Calu3 (cell line): ENCODE results near the gene SSBP2. TPM values are rescaled to one million over a fixed set of nuclear protein-coding genes. Genes with fewer than 3 reads are reported as not detected.

Source experiments
- BruUV-seq: library from RNA; stranded (reverse); fragments of 400-500 nt; replicated peaks from 2 replicates; lab custom pipeline; 2021; lab: Mats Ljungman, UMichigan
- CTCF ChIA-PET: fragments of 300-600 bp; sonication (Branson Sonifier 250); formaldehyde crosslinking; loops from one replicate; lab custom pipeline; 2022; ENCODE audit warnings: antibody characterized with exemption; lab: Charles Lee
- DNase-seq: peaks from one replicate; pipeline ENCODE4 v3.0.0; 2022
- H3K27ac Mint-ChIP-seq: one replicate; pipeline ENCODE4 v1.8.0; 2022; ENCODE audit warnings: mixed read lengths; ENCODE audit not compliant: unreplicated experiment
- H3K27me3 Mint-ChIP-seq: one replicate; pipeline ENCODE4 v1.8.0; 2022; ENCODE audit warnings: mixed read lengths; ENCODE audit not compliant: unreplicated experiment
- H3K36me3 Mint-ChIP-seq: one replicate; pipeline ENCODE4 v1.8.0; 2022; ENCODE audit warnings: mild to moderate bottlenecking, moderate library complexity, mixed read lengths; ENCODE audit not compliant: insufficient read depth, unreplicated experiment
- H3K4me1 Mint-ChIP-seq: one replicate; pipeline ENCODE4 v1.8.0; 2022; ENCODE audit warnings: mild to moderate bottlenecking, low read depth, mixed read lengths; ENCODE audit not compliant: unreplicated experiment
- H3K4me3 Mint-ChIP-seq: one replicate; pipeline ENCODE4 v1.8.0; 2022; ENCODE audit warnings: mild to moderate bottlenecking, low read depth, moderate library complexity, mixed read lengths; ENCODE audit not compliant: unreplicated experiment
- H3K9me3 Mint-ChIP-seq: one replicate; pipeline ENCODE4 v1.8.0; 2022; ENCODE audit warnings: low read depth, mixed read lengths; ENCODE audit not compliant: unreplicated experiment
- CTCF ChIP-seq: fragments of 200-600 bp; IDR thresholded peaks from one replicate; pipeline ENCODE4 v1.8.0; 2022; ENCODE audit warnings: antibody characterized with exemption; ENCODE audit not compliant: unreplicated experiment
- intact Hi-C: fragments of 100-400 bp; cut with micrococcal nuclease; formaldehyde crosslinking; loops from one replicate; pipeline ENCODE4 v1.10.0; 2022; ENCODE audit not compliant: unreplicated experiment
- total RNA-seq: library from RNA; stranded (reverse); gene quantifications from 2 replicates; pipeline ENCODE4 v1.2.3, GENCODE V29; 2022

SSBP2 gene
- total RNA-seq, 1 experiment from 2014 or later: 18.9 TPM

DNA sequence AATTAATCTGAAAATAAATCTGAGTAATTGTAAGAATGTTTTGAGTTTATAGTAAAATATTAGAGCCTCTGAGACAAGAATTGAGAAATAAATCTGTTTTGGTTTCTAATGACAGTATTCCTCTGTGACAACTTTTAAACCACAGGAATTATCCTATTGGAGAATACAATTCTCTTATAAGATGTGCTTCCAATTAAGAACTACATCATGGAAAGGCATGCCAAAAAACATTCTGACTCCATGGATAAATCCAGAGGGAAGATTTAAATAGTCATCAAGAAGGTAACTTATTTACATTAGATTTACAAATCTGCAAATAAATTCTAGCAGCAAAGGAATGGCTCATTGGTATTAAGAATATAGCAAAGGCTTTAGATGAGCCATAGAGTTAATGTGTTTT lies 178.7 kb downstream of the SSBP2 start:
- H3K27ac Mint-ChIP-seq: no peak overlapping the region
- BruUV-seq: no TSS peak
- CTCF ChIA-PET: no interaction called here
- H3K36me3 Mint-ChIP-seq: no peaks in the 10 kb centered on the region
- no peaks in the 10 kb centered on the region for H3K4me1 Mint-ChIP-seq
- H3K9me3 Mint-ChIP-seq: peaks cover 4% of the 10 kb centered on the region
- intact Hi-C loops: no loop called here
- TF ChIP-seq CTCF: no peak
- H3K4me3 Mint-ChIP-seq: no peak overlapping the region
- no peak for DNase-seq
- no peaks in the 10 kb centered on the region for H3K27me3 Mint-ChIP-seq

GRCh38 chr5:81558188-81558587 lies 192.7 kb downstream of the SSBP2 start:
- Mint-ChIP-seq H3K4me3 (no peak overlapping the region), H3K27me3 (no peaks in the 10 kb centered on the region), H3K4me1 (peaks cover 9% of the 10 kb centered on the region), H3K36me3 (no peaks in the 10 kb centered on the region), H3K9me3 (no peaks in the 10 kb centered on the region), H3K27ac (no peak overlapping the region)
- CTCF ChIA-PET: no interaction called here
- no peak for TF ChIP-seq CTCF
- intact Hi-C loops: no loop called here
- no TSS peak for BruUV-seq
- no peak for DNase-seq

GRCh38 chr5:81556809-81557208 lies 194.1 kb downstream of the SSBP2 start:
- no peak overlapping the region for H3K27ac Mint-ChIP-seq
- DNase-seq: no peak
- no TSS peak for BruUV-seq
- H3K4me3 Mint-ChIP-seq: no peak overlapping the region
- CTCF ChIA-PET: no interaction called here
- H3K9me3 Mint-ChIP-seq: no peaks in the 10 kb centered on the region
- intact Hi-C loops: no loop called here
- TF ChIP-seq CTCF: no peak
- H3K36me3 Mint-ChIP-seq: no peaks in the 10 kb centered on the region
- peaks cover 18% of the 10 kb centered on the region for H3K4me1 Mint-ChIP-seq
- no peaks in the 10 kb centered on the region for H3K27me3 Mint-ChIP-seq

DNA sequence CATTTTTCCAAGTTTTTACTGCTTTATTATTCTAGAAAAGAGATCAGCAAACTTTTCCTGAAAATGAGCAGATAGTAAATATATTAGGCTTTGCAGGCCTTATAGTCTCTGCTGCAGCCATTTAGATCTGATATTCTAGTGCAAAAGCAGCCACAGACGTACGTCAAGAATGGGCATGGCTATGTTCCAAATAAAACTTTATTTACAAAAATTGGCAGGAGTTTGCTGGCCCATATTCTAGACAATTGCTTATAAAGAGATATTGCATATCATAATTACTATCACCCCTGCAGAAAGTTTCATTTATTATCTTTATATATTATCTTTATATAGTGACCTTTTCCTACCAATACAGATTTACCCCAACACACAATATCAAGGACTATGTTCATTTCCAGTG lies 195.0 kb downstream of the SSBP2 start:
- no TSS peak for BruUV-seq
- Mint-ChIP-seq H3K27me3 (no peaks in the 10 kb centered on the region), H3K9me3 (no peaks in the 10 kb centered on the region), H3K27ac (no peak overlapping the region), H3K4me1 (peaks cover 18% of the 10 kb centered on the region), H3K36me3 (no peaks in the 10 kb centered on the region), H3K4me3 (no peak overlapping the region)
- intact Hi-C loops: no loop called here
- DNase-seq: no peak
- CTCF ChIA-PET: no interaction called here
- no peak for TF ChIP-seq CTCF
